SK-N-SH treated with all-trans-retinoic acid at 6 μM for 48 hours (cell line): Measurements from ENCODE around the gene NADK2.

Source experiments
- ATAC-seq: fragments of 200-7000 bp; cut with Tn5 transposase; 3 replicates; pipeline ENCODE4 v1.9.1; 2020; ENCODE audit warnings: mild to moderate bottlenecking, moderate library complexity
- ARNTL ChIP-seq: fragments of 450-650 bp; formaldehyde crosslinking; IDR thresholded peaks from 2 replicates; pipeline ENCODE4 v1.5.0; 2020; ENCODE audit warnings: low read depth, mild to moderate bottlenecking, moderate library complexity, borderline replicate concordance
- BACH2 ChIP-seq: fragments of 250-450 bp; sonication (Bioruptor Pico); IDR thresholded peaks from 2 replicates; pipeline ENCODE4 v1.9.0; 2021; ENCODE audit warnings: mild to moderate bottlenecking, borderline replicate concordance
- CSRNP3 ChIP-seq: fragments of 250-450 bp; sonication (Bioruptor Pico); IDR thresholded peaks from 2 replicates; pipeline ENCODE4 v1.5.1; 2021; ENCODE audit warnings: mild to moderate bottlenecking, moderate library complexity
- ESRRG ChIP-seq: fragments of 250-450 bp; sonication (Bioruptor Pico); IDR thresholded peaks from 2 replicates; pipeline ENCODE4 v1.6.1; 2021; ENCODE audit warnings: mild to moderate bottlenecking
- GLIS3 ChIP-seq: fragments of 250-450 bp; sonication (Bioruptor Pico); IDR thresholded peaks from 2 replicates; pipeline ENCODE4 v1.5.0; 2020; ENCODE audit warnings: mild to moderate bottlenecking, moderate library complexity
- ISL1 ChIP-seq: fragments of 250-450 bp; sonication (Bioruptor Pico); IDR thresholded peaks from 2 replicates; pipeline ENCODE4 v2.1.2; 2022; ENCODE audit warnings: mild to moderate bottlenecking, moderate library complexity
- PATZ1 ChIP-seq: fragments of 250-450 bp; sonication (Bioruptor Pico); IDR thresholded peaks from 2 replicates; pipeline ENCODE4 v1.8.0; 2020; ENCODE audit warnings: mild to moderate bottlenecking, moderate library complexity, borderline replicate concordance
- PPARA ChIP-seq: fragments of 250-450 bp; sonication (Bioruptor Pico); IDR thresholded peaks from 2 replicates; pipeline ENCODE4 v1.5.0; 2020; ENCODE audit warnings: mild to moderate bottlenecking, borderline replicate concordance
- RARB ChIP-seq: fragments of 250-450 bp; sonication (Bioruptor Pico); IDR thresholded peaks from 2 replicates; pipeline ENCODE4 v1.8.0; 2021; ENCODE audit warnings: mild to moderate bottlenecking, moderate library complexity
- ZC3H10 ChIP-seq: fragments of 250-450 bp; sonication (Bioruptor Pico); IDR thresholded peaks from 2 replicates; pipeline ENCODE4 v1.5.1; 2021; ENCODE audit warnings: mild to moderate bottlenecking, moderate library complexity
- ZFP3 ChIP-seq: fragments of 250-450 bp; sonication (Bioruptor Pico); IDR thresholded peaks from 2 replicates; pipeline ENCODE4 v1.5.0; 2020; ENCODE audit warnings: mild to moderate bottlenecking, moderate library complexity
- ZFP30 ChIP-seq: fragments of 450-650 bp; formaldehyde crosslinking; IDR thresholded peaks from 2 replicates; pipeline ENCODE4 v1.5.0; 2022; ENCODE audit warnings: mild to moderate bottlenecking, moderate library complexity
- ZNF70 ChIP-seq: fragments of 450-650 bp; formaldehyde crosslinking; IDR thresholded peaks from 2 replicates; pipeline ENCODE4 v1.5.0; 2020; ENCODE audit warnings: mild to moderate bottlenecking, moderate library complexity
- ZNF8 ChIP-seq: fragments of 450-650 bp; formaldehyde crosslinking; IDR thresholded peaks from 2 replicates; pipeline ENCODE4 v1.5.0; 2020; ENCODE audit warnings: mild to moderate bottlenecking, moderate library complexity
- TF ChIP-seq, protein P1 (sequence below): fragments of 250-450 bp; sonication (Bioruptor Pico); IDR thresholded peaks from 2 replicates; pipeline ENCODE4 v1.5.1; 2020; ENCODE audit warnings: low read depth, mild to moderate bottlenecking, moderate library complexity
- TF ChIP-seq, protein P2 (sequence below): fragments of 250-450 bp; sonication (Bioruptor Pico); IDR thresholded peaks from 2 replicates; pipeline ENCODE4 v1.8.0; 2021; ENCODE audit warnings: low read depth, mild to moderate bottlenecking, moderate library complexity, borderline replicate concordance
- TF ChIP-seq, protein P3 (sequence below): fragments of 250-450 bp; sonication (Bioruptor Pico); IDR thresholded peaks from 2 replicates; pipeline ENCODE4 v1.5.0; 2020; ENCODE audit warnings: mild to moderate bottlenecking, moderate library complexity

The NADK2 gene

GRCh38 chr5:36175043-36175442, 66.7 kb downstream of the NADK2 start:
- TF ChIP-seq ISL1 (CRISPR knock-in tag) (no peak), ESRRG (CRISPR knock-in tag) (no peak), ZFP3 (CRISPR knock-in tag) (no peak), PPARA (CRISPR knock-in tag) (no peak), BACH2 (CRISPR knock-in tag) (no peak), PATZ1 (no peak), ZNF70 (CRISPR knock-in tag) (no peak)
- TF ChIP-seq, protein P1, sequence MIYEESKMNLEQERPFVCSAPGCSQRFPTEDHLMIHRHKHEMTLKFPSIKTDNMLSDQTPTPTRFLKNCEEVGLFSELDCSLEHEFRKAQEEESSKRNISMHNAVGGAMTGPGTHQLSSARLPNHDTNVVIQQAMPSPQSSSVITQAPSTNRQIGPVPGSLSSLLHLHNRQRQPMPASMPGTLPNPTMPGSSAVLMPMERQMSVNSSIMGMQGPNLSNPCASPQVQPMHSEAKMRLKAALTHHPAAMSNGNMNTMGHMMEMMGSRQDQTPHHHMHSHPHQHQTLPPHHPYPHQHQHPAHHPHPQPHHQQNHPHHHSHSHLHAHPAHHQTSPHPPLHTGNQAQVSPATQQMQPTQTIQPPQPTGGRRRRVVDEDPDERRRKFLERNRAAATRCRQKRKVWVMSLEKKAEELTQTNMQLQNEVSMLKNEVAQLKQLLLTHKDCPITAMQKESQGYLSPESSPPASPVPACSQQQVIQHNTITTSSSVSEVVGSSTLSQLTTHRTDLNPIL = no peak
- TF ChIP-seq, protein P2, sequence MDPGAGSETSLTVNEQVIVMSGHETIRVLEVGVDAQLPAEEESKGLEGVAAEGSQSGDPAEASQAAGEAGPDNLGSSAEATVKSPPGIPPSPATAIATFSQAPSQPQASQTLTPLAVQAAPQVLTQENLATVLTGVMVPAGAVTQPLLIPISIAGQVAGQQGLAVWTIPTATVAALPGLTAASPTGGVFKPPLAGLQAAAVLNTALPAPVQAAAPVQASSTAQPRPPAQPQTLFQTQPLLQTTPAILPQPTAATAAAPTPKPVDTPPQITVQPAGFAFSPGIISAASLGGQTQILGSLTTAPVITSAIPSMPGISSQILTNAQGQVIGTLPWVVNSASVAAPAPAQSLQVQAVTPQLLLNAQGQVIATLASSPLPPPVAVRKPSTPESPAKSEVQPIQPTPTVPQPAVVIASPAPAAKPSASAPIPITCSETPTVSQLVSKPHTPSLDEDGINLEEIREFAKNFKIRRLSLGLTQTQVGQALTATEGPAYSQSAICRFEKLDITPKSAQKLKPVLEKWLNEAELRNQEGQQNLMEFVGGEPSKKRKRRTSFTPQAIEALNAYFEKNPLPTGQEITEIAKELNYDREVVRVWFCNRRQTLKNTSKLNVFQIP = no peak
- no peak for ATAC-seq

DNA sequence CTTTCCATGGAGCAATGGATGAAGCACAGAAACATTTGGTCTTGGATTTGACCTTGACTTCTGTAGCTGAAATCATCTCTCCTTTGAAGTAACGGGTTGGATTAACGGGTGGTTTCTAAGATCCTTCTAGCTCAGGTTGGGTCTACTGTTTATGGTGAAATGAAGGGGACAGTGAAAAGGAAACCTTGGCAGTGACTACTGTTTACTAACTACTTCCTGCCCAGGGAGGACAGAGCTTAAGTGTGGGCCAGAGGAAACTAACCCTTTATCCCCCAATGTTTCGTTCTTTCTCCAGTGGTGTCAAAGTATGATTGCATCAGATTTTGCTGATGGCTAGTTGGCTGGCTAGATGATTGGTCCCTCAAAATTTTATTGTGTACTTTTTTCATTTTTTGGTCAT, 67.6 kb downstream of the NADK2 start:
- no peak for ATAC-seq
- TF ChIP-seq ESRRG (CRISPR knock-in tag) = no peak
- no peak for TF ChIP-seq ZFP30 (CRISPR knock-in tag)
- TF ChIP-seq, protein P1 = no peak
- TF ChIP-seq ZNF70 (CRISPR knock-in tag) = no peak
- no peak for TF ChIP-seq ZNF8 (CRISPR knock-in tag)
- no peak for TF ChIP-seq RARB
- TF ChIP-seq, protein P3, sequence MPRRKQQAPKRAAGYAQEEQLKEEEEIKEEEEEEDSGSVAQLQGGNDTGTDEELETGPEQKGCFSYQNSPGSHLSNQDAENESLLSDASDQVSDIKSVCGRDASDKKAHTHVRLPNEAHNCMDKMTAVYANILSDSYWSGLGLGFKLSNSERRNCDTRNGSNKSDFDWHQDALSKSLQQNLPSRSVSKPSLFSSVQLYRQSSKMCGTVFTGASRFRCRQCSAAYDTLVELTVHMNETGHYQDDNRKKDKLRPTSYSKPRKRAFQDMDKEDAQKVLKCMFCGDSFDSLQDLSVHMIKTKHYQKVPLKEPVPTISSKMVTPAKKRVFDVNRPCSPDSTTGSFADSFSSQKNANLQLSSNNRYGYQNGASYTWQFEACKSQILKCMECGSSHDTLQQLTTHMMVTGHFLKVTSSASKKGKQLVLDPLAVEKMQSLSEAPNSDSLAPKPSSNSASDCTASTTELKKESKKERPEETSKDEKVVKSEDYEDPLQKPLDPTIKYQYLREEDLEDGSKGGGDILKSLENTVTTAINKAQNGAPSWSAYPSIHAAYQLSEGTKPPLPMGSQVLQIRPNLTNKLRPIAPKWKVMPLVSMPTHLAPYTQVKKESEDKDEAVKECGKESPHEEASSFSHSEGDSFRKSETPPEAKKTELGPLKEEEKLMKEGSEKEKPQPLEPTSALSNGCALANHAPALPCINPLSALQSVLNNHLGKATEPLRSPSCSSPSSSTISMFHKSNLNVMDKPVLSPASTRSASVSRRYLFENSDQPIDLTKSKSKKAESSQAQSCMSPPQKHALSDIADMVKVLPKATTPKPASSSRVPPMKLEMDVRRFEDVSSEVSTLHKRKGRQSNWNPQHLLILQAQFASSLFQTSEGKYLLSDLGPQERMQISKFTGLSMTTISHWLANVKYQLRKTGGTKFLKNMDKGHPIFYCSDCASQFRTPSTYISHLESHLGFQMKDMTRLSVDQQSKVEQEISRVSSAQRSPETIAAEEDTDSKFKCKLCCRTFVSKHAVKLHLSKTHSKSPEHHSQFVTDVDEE (CRISPR knock-in tag) = no peak
- TF ChIP-seq ARNTL = no peak
- TF ChIP-seq GLIS3 = no peak
- no peak for TF ChIP-seq ISL1 (CRISPR knock-in tag)
- TF ChIP-seq ZFP3 (CRISPR knock-in tag) = no peak
- TF ChIP-seq ZC3H10 (CRISPR knock-in tag) = no peak
- no peak for TF ChIP-seq PPARA (CRISPR knock-in tag)

GRCh38 chr5:36173426-36173825, 68.3 kb downstream of the NADK2 start:
- no peak for ATAC-seq
- TF ChIP-seq ZC3H10 (CRISPR knock-in tag) (no peak), PPARA (CRISPR knock-in tag) (no peak), ESRRG (CRISPR knock-in tag) (no peak), CSRNP3 (CRISPR knock-in tag) (no peak), RARB (no peak), GLIS3 (no peak)

DNA sequence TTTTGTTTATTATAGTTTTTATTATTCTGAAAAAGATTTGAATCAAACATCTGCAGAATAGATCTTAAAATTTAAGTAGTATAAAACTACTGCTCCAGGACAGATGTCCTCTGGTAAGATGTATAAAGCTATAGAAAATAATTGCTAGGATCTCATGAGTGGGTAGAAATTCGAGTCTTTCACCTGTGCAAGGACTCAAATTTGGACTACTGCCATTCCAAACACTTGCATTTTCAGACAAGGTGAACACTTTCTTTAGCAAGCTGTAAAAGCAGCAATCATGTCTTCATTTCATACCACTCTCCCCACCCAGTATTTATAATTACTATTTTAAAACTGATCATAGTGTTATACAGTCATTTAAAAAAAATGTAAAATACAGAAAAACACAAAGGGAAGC, 69.1 kb downstream of the NADK2 start:
- ATAC-seq = no peak
- TF ChIP-seq ZNF70 (CRISPR knock-in tag) = no peak
- TF ChIP-seq, all 23 proteins: peak for 0
